B cell (primary cell): ENCODE results near the gene SLC15A2. TPM values are rescaled to one million over a fixed set of nuclear protein-coding genes. Genes with fewer than 3 reads are reported as not detected.

ENCODE experiments used
- ATAC-seq: fragments of 200-7000 bp; cut with Tn5 transposase; one replicate; pipeline ENCODE4 v1.10.0; 2021; ENCODE audit warnings: low read depth, mild to moderate bottlenecking, moderate number of reproducible peaks, moderate library complexity
- CTCF ChIA-PET: fragments of 350-600 bp; sonication (Branson Sonifier 250); formaldehyde crosslinking; loops from one replicate; lab custom pipeline; 2021; ENCODE audit warnings: antibody characterized with exemption, inconsistent platforms; lab: Charles Lee
- POLR2A ChIA-PET: fragments of 350-600 bp; sonication (Branson Sonifier 250); formaldehyde crosslinking; loops from one replicate; lab custom pipeline; 2021; ENCODE audit warnings: antibody characterized with exemption; lab: Charles Lee
- DNase-seq: peaks from one replicate; pipeline ENCODE4 v3.0.0; 2013
- H2AFZ ChIP-seq: 2 replicates; pipeline ENCODE4 v1.6.1; 2012; ENCODE audit warnings: mild to moderate bottlenecking, low read depth, low read length; ENCODE audit not compliant: insufficient read depth, poor library complexity, severe bottlenecking
- H3K27ac ChIP-seq, 2 donors: 1 replicate in 1 of 2; 2 replicates in 1 of 2; pipeline ENCODE4 v1.5.1; 2012 to 2013; ENCODE audit warnings: low read length in 2 of 2, mild to moderate bottlenecking in 2 of 2, moderate library complexity in 1 of 2
- H3K27me3 ChIP-seq, 4 experiments: fragments of 200-600 bp in 1 of 4; sonication (generic) in 1 of 4; replicated peaks in 1 of 4; 1 replicate in 2 of 4; 2 replicates in 2 of 4; pipeline versions ENCODE4 v1.6.1 to v1.7.0; 2013 to 2016; ENCODE audit warnings: low read length in 3 of 4, mild to moderate bottlenecking in 2 of 4, mixed read lengths in 1 of 4, moderate library complexity in 1 of 4; ENCODE audit not compliant: insufficient read depth in 4 of 4, control insufficient read depth in 3 of 4; ENCODE audit errors: control extremely low read depth in 1 of 4
- H3K36me3 ChIP-seq, 2 experiments: replicated peaks in 1 of 2; 1 replicate in 1 of 2; 2 replicates in 1 of 2; pipeline versions ENCODE4 v1.6.1 to v1.7.1; 2013; ENCODE audit warnings: low read length in 1 of 2; ENCODE audit not compliant: insufficient read depth in 2 of 2, control insufficient read depth in 1 of 2; ENCODE audit errors: control extremely low read depth in 1 of 2, extremely low read depth in 1 of 2
- H3K4me1 ChIP-seq, 2 donors: fragments of 200-600 bp in 1 of 2; sonication (generic) in 1 of 2; 1 replicate in 1 of 2; 2 replicates in 1 of 2; pipeline versions ENCODE4 v1.5.1 to v1.6.1; 2013 to 2017; ENCODE audit warnings: low read length in 2 of 2; ENCODE audit not compliant: control insufficient read depth in 2 of 2, insufficient read depth in 2 of 2
- H3K4me2 ChIP-seq: replicated peaks from 2 replicates; pipeline ENCODE3; 2012; ENCODE audit warnings: mild to moderate bottlenecking, low read depth, low read length; ENCODE audit not compliant: poor library complexity, severe bottlenecking
- H3K4me3 ChIP-seq, 5 experiments: fragments of 200-600 bp in 1 of 5; sonication (generic) in 1 of 5; 1 replicate in 3 of 5; 2 replicates in 2 of 5; pipeline versions ENCODE4 v1.5.1 to v1.7.0; 2011 to 2016; ENCODE audit warnings: low read length in 4 of 5, mild to moderate bottlenecking in 4 of 5, low read depth in 2 of 5, control low read depth in 1 of 5, moderate library complexity in 1 of 5; ENCODE audit not compliant: insufficient read depth in 1 of 5; ENCODE audit errors: control extremely low read depth in 1 of 5, extremely low read depth in 1 of 5
- H3K79me2 ChIP-seq: fragments of 200-600 bp; sonication (generic); one replicate; pipeline ENCODE4 v1.6.0; 2016; ENCODE audit warnings: low read length; ENCODE audit not compliant: control insufficient read depth, insufficient read depth
- H3K9ac ChIP-seq: fragments of 200-600 bp; sonication (generic); 2 replicates; pipeline ENCODE4 v1.6.1; 2017; ENCODE audit warnings: mild to moderate bottlenecking, low read length, moderate library complexity
- H3K9me3 ChIP-seq, 3 donors: one replicate each; pipeline versions ENCODE4 v1.6.1 to v1.7.1; 2013; ENCODE audit warnings: low read length in 2 of 3; ENCODE audit not compliant: control insufficient read depth in 2 of 3, insufficient read depth in 1 of 3; ENCODE audit errors: control extremely low read depth in 1 of 3
- H4K20me1 ChIP-seq: 2 replicates; pipeline ENCODE4 v1.6.0; 2012; ENCODE audit warnings: mild to moderate bottlenecking, low read length; ENCODE audit not compliant: insufficient read depth, control insufficient read depth, poor library complexity, severe bottlenecking
- H3K27ac Mint-ChIP-seq: one replicate; pipeline ENCODE4 v1.8.0; 2021; ENCODE audit warnings: mixed read lengths
- H3K27me3 Mint-ChIP-seq: one replicate; pipeline ENCODE4 v1.8.0; 2021; ENCODE audit warnings: mixed read lengths
- H3K4me1 Mint-ChIP-seq: one replicate; pipeline ENCODE4 v1.8.0; 2021; ENCODE audit warnings: mixed read lengths
- H3K4me3 Mint-ChIP-seq: one replicate; pipeline ENCODE4 v1.8.0; 2021; ENCODE audit warnings: mixed read lengths
- H3K9me3 Mint-ChIP-seq: one replicate; pipeline ENCODE4 v1.8.0; 2022; ENCODE audit warnings: mixed read lengths; ENCODE audit not compliant: insufficient read depth
- CTCF ChIP-seq: fragments of 200-600 bp; IDR thresholded peaks from one replicate; pipeline ENCODE4 v1.8.0; 2022; ENCODE audit warnings: antibody characterized with exemption, mild to moderate bottlenecking
- EZH2 ChIP-seq: IDR thresholded peaks from 2 replicates; pipeline ENCODE4 v1.6.1; 2012; ENCODE audit warnings: borderline replicate concordance, low read depth, mild to moderate bottlenecking, moderate library complexity, low read length; ENCODE audit not compliant: insufficient read depth, poor library complexity, severe bottlenecking
- WGBS: methylation state at CpG from one replicate; pipeline ENCODE4 v1.1.5; 2013; ENCODE audit warnings: missing lambda C conversion rate; ENCODE audit not compliant: insufficient coverage; 5-methylcytosine and 5-hydroxymethylcytosine counted together
- intact Hi-C: fragments of 100-400 bp; cut with micrococcal nuclease; formaldehyde crosslinking; loops from one replicate; pipeline ENCODE4 v1.10.0; 2022
- polyA plus RNA-seq: library from polyadenylated mRNA; depleted of rRNA; stranded (reverse); fragments of >200 nt; gene quantifications from 2 replicates; pipeline ENCODE4 v1.2.3, GENCODE V29; 2012
- total RNA-seq, 2 donors: library from RNA; stranded (reverse); fragments of 120-200 nt in 1 of 2; gene quantifications; 1 replicate in 1 of 2; 2 replicates in 1 of 2; pipeline versions ENCODE4 v1.2.3 to v1.2.4, GENCODE V29; 2013 to 2022

SLC15A2 gene
- total and polyA plus RNA-seq, 2 donors (not counting 1 experiment from before 2014, with no cell fraction given): 13.1 to 16.9 TPM

- no peak overlapping the region for H3K4me2 ChIP-seq
- peaks cover 0 to 8% of the 10 kb centered on the region in 2 experiments for H3K36me3 ChIP-seq
- H3K9me3 Mint-ChIP-seq: peaks cover 3% of the 10 kb centered on the region
- H3K27me3 Mint-ChIP-seq: no peaks in the 10 kb centered on the region
- no peak overlapping the region for H2AFZ ChIP-seq
- no peak overlapping the region for H3K4me3 ChIP-seq
- H3K4me3 Mint-ChIP-seq: no peak overlapping the region
- peaks cover 5 to 11% (median 5%) of the 10 kb centered on the region in 3 donors for H3K9me3 ChIP-seq
- H4K20me1 ChIP-seq: no peaks in the 10 kb centered on the region
- 71% methylated on average over 2 of the region's 2 CpGs for WGBS
- ChIA-PET POLR2A (no interaction called here), CTCF (no interaction called here)
- H3K27ac Mint-ChIP-seq: no peak overlapping the region
- no peaks in the 10 kb centered on the region for H3K79me2 ChIP-seq
- ATAC-seq (no peak), DNase-seq (no peak)
- intact Hi-C loops: no loop called here
- no peak for TF ChIP-seq CTCF
- TF ChIP-seq EZH2: no peak
- no peak overlapping the region for H3K27ac ChIP-seq
- peaks cover 22% of the 10 kb centered on the region for H3K4me1 Mint-ChIP-seq
- peaks cover 10 to 16% of the 10 kb centered on the region in 2 donors for H3K4me1 ChIP-seq
- H3K9ac ChIP-seq: no peak overlapping the region
- H3K27me3 ChIP-seq: no peaks in the 10 kb centered on the region
Measured at GRCh38 chr3:121985846-121986245, 91.6 kb downstream of the SLC15A2 start.

- H3K9me3 Mint-ChIP-seq: peaks cover 3% of the 10 kb centered on the region
- POLR2A ChIA-PET: no interaction called here
Measured at GRCh38 chr3:121988146-121988545, 93.9 kb downstream of the SLC15A2 start.

More at GRCh38 chr3:121988146-121988545, 93.9 kb downstream of the SLC15A2 start:
- H3K27me3 ChIP-seq: no peaks in the 10 kb centered on the region
- ATAC-seq: no peak
- 76% methylated on average over 2 of the region's 2 CpGs for WGBS
- H3K4me3 Mint-ChIP-seq: no peak overlapping the region
- peaks cover 5 to 7% (median 5%) of the 10 kb centered on the region in 3 donors for H3K9me3 ChIP-seq
- no peaks in the 10 kb centered on the region for H4K20me1 ChIP-seq
- peaks cover 32% of the 10 kb centered on the region for H3K4me1 Mint-ChIP-seq
- intact Hi-C loops: loop anchor here (2.0 kb wide), 1 partner anchor 15 kb away; no protein-coding TSS in a partner anchor
- no peak for DNase-seq
- CTCF ChIA-PET: no interaction called here
- no peak overlapping the region for H3K9ac ChIP-seq
- peaks cover 31% of the 10 kb centered on the region in 2 donors for H3K4me1 ChIP-seq
- no peaks in the 10 kb centered on the region for H3K27me3 Mint-ChIP-seq
- peaks cover 0 to 8% of the 10 kb centered on the region in 2 experiments for H3K36me3 ChIP-seq
- no peaks in the 10 kb centered on the region for H3K79me2 ChIP-seq
- no peak overlapping the region for H3K4me3 ChIP-seq
- H3K27ac ChIP-seq: no peak overlapping the region
- H3K27ac Mint-ChIP-seq: no peak overlapping the region
- TF ChIP-seq EZH2: no peak
- no peak for TF ChIP-seq CTCF
- H3K4me2 ChIP-seq: no peak overlapping the region
- no peak overlapping the region for H2AFZ ChIP-seq
